22Rv1 (cell line): Measurements from ENCODE around the gene TOX4.

Source experiments
- ZFX ChIP-seq: fragments of 450-650 bp; IDR thresholded peaks from 2 replicates; pipeline ENCODE4 v1.6.1; 2017; ENCODE audit warnings: antibody characterized with exemption, borderline replicate concordance
- TF ChIP-seq, protein P1 (sequence below): fragments of 450-650 bp; IDR thresholded peaks from 2 replicates; pipeline ENCODE4 v1.5.1; 2017; ENCODE audit warnings: mild to moderate bottlenecking

DNA sequence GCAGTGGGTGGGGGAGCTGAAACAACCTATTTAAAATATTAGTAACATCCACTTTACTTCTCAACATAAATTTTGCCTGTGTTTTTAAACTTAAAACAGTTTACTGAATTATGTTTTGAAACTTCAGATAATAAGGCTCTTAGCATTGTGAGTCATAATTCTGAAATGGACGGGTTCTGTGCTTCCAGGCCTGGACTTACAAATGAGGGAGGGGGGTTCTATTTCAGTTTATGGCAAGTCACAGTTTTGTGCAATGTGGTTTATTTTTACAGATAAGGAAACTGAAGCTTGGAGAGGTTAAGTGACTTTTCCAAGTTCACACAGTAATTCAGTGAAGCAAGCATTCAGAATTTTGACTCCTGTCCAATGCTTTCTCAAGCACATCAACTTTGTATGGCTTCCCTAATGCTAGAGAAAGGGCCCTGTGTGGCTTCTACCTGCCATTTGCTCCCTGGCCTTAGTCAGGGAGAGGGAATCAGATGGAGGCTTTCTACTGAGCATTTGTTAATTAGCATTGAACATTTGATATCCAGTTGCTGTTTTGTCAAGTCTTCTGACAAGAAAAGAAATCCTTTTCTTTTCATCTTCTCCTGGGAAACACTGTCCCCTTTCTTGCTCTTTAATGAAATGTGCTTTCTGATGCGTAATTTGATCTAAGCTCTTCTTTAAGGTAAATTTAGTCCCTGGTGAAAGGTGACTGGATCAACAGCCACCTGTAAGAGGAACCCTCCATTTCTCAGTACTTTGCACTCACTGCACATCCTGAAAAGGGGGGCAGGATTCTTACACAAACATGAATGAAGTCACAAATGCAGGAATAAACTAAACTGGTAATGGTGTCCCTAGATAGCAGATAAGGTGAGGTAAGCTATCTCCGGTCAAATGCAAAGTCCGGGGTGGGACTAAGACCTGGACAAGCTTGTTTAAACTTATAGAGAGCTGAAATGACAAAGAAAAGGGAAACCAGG, 51.7 kb downstream of the TOX4 start:
- TF ChIP-seq, protein P1, sequence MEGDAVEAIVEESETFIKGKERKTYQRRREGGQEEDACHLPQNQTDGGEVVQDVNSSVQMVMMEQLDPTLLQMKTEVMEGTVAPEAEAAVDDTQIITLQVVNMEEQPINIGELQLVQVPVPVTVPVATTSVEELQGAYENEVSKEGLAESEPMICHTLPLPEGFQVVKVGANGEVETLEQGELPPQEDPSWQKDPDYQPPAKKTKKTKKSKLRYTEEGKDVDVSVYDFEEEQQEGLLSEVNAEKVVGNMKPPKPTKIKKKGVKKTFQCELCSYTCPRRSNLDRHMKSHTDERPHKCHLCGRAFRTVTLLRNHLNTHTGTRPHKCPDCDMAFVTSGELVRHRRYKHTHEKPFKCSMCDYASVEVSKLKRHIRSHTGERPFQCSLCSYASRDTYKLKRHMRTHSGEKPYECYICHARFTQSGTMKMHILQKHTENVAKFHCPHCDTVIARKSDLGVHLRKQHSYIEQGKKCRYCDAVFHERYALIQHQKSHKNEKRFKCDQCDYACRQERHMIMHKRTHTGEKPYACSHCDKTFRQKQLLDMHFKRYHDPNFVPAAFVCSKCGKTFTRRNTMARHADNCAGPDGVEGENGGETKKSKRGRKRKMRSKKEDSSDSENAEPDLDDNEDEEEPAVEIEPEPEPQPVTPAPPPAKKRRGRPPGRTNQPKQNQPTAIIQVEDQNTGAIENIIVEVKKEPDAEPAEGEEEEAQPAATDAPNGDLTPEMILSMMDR, result no peak
- TF ChIP-seq ZFX, result no peak
